D341Med (cell line): ENCODE measurements around the gene EVI5.
"Not testable (repeated sequence)": the region's sequence is repeated elsewhere in the genome, so short reads cannot be mapped to it uniquely, and the experiment has no call there.

ENCODE experiments used
- DNase-seq: peaks from one replicate; pipeline ENCODE4 v3.0.0; 2012; ENCODE audit warnings: low spot score

EVI5 gene

DNA sequence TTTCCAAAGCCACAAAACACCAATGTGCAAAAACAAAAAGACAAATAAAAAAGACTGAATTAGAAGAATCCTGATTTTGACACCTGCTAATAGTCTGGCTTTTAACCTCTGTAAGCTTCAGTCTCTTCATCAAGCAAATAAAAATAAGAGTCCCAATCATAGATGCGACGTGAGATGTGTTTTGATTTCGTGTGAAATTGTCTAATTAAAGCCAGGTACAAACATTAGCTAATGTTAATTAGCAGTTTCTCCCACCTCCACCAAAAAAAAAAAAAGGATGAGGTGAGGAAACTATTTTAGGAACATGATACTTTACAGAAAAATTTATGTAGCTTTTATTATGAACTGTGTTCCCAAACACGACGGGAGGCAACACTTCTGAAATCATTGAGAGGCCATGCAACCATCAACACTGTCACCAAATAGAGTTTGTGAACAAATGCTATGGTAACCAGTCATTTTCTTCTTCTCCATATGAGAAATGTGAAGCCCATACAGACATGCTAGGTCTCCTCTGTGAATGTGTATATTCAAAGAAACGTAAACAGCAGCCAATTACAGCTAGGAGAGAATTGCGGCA is 6.7 kb upstream of the EVI5 start:
- DNase-seq = no peak

DNA sequence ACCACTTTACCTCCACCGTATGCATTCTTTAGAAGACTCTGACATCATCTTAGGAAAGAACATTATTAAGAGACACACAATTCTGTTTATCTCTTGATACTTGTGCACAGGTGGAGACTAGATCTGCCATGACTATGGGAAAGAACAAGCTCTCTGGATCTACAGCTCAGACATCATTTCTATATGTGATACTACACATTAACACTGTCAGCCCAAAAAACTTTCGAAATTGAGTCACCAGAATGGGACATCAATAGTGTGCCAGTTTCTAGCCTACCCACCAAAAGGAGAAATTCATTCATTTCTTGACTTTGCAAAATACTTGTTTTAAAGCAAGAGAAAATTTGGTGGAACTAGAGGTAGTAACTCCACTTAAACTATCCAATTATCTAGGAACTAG is 6.0 kb upstream of the EVI5 start:
- DNase-seq = no peak

DNA sequence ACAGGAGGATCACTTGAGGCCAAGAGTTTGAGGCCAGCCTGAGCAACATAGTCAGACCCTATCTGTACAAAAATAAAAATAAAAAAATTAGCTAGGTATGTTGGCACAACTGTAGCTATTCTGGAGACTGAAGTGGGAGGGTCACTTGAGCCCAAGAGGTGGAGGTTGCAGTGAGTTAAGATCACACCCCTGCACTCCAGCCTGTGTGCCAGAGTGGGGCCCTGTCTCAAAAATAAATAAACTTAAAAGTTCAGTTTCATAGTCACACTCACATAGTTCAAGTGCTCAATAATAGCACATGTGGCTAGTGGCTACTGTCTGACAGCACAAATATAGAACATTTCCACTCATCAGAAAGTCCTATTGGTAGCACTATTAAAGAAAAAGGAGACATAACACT is 5.2 kb upstream of the EVI5 start:
- no peak for DNase-seq

DNA sequence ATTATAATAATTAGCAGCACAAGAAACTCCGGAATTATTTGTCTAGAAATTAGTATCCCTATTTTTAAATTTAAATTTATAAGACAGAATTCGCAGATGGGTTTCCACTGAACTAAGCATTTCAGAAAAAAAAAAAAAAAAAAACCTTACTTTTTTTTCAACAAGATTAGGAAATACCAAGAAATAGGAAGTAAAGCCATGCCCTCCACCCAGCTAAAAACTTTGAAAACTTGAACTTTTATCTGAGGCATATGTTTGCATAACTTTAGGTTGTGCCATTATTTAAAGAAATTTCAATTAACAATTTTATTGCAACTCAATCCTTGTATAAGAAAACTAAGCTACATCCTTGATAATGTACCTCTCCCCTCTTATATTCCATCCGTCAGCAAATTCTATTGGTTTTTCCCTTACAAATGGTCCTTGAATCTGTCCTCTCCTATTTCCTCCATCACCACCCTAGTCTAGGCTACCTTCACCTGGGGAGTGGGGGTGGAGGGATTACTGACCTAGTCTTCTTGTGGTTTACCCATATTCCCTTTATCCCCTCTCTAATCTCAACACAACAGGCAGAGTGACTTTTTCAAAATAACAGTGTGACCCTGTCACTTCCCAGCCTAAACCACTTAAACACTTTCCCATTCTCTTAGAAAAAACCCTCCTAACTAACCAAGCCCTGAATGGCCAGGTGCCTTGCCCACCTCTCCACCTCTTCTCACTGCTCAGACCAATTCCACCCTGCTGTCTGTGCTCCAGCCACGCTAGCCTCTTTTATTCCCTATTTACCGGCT is 1.4 kb upstream of the EVI5 start:
- DNase-seq = no peak

DNA sequence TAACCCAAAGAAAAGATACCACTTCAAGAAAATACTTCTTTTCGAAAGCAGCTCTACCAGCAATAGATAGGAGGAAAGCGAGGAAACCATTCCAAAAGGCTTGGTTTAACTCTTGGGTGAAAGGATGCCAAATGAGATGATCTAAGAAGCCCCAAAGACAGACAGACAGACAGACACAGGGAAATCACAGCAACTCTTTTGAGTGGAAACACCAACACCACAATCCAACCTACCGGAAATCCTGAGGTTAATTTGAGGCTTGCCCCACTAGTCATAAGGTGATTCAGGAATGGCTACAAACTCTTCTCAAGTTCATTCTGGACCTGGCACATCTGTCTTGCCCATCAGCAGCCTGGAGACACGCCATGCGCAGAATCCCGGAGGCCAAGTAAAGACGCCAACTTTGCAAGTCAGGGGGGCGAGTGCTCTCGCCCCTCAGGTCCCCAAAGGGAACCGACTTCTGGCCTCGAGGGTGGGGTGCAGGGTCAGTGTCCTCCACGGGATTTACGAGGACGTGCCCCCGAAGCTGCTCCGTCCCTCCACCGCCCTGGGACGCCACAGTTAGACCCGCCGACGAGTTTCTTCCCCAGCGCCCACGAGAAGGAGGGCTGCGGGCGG is 778 bp downstream of the EVI5 start:
- DNase-seq = no peak

DNA sequence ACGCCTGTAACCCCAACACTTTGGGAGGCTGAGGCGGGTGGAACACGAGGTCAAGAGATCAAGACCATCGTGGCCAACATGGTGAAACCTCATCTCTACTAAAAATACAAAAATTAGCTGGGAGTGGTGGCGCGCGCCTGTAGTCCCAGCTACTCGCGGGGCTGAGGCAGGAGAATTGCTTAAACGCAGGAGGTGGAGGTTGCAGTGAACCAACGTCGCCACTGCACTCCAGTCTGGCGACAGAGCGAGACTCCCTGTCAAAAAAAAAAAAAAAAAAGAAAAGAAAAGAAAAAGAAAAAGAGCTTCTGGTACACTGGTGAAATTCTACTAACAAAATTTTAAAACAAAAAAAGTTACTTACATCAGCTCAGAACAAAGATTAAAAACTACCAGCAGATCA is 1.4 kb downstream of the EVI5 start:
- DNase-seq = not testable (repeated sequence)

DNA sequence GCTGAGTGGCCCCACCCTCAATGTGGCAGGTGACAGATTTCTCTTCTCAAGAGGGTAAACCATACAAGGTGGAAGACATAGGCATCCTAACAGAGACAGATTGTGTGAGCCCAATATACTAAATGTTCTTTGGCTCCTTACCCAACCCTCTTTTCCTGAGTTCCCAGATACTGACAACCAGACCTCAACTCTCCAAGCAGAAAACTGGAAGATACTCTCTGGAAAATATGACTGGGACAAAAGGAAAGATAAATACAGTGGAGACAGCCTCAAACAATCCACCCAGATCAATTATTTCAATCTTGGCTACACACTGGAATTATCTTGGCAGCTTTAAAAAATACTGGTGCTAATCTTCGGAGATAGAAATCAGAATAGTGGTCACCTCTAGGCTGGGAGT is 6.5 kb downstream of the EVI5 start:
- DNase-seq = no peak

DNA sequence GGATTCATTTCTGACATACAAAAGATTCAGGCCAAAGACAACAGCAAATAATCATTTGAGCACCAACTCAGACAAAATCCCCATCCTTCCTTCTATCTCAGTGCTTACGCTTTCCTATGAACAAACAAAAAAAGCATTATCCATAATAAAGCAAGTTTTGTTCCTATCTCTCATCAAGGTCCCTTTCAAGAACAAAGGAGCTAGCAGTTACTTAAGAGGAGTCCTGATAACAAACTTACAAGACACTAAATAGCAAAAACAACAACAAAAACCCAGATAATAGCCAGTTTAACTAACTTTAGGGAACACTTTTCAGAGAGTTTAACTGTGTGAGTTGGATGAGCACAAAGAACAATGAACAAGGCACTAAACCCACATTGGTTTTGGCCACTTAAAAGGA is 10.5 kb downstream of the EVI5 start:
- DNase-seq = no peak

DNA sequence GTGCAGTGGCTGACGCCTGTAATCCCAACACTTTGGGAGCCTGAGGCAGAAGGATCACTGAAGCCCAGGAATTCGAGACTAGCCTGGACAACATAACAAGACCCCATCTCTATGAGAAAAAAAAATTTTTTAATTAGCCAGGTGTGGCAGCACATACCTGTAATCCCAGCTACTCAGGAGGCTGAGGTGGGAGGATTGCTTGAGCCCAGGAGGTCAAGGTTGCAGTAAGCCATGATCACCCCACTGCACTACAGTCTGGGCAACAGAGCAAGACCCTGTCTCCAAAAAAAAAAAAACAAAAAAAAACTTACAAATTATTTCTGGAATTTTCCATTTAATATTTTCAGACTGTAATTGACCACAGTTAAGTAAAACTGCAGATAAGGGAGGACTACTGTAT is 11.2 kb downstream of the EVI5 start:
- DNase-seq = not testable (repeated sequence)

DNA sequence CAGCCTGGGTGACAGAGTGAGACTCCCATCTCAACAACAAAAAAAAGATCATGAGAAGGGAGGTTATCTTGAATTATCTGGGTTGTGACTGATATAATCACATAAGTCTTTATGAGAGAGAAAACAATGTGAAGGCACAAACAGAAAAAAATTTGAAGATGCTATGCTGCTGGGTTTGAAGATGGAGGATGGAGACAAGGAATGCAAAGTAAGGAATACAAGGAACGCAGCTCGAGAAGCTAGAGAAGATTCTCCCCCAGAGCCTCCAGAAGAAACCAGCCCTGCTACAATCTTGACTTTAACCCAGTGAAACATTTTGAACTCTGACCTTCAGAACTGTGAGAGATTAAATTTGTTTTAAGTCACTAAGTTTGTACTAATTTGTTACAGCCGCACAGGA is 15.1 kb downstream of the EVI5 start:
- DNase-seq = no peak

DNA sequence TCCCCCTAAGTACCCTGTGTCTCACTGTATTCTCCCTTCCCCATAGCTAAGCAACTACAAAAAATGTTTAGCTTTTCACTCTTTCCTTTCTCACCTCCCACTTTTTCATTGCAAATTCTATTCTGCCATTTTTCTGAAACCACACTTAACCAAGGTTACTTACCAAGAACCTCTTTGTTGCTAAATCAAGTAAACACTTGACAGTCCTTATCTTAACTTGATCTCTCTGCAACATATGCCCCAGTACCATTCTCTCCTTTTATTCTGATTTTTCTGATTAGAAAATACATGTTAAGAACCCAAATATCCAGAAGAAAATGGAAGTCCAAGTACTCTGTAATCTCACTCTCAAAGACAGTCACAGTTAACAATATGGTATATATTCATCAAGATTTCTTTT is 16.0 kb downstream of the EVI5 start:
- no peak for DNase-seq

DNA sequence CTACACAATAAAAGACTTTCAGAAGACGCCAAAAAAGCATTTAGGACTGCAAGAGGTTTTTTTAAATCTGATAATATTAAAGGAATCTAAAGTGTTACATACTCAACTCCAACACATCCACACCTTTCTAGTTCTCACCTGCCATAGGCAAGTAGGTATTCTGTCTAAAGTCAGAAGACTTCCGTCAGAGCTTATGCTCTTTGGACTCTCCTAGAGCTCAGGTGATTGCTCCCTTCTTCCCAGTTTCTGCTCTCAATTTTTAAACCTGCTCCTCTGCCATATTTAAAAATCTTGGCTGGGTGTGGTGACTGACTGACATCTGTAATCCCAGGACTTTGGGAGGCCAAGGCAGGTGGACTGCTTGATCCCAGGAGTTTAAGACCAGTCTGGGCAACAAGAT is 16.6 kb downstream of the EVI5 start:
- no peak for DNase-seq

DNA sequence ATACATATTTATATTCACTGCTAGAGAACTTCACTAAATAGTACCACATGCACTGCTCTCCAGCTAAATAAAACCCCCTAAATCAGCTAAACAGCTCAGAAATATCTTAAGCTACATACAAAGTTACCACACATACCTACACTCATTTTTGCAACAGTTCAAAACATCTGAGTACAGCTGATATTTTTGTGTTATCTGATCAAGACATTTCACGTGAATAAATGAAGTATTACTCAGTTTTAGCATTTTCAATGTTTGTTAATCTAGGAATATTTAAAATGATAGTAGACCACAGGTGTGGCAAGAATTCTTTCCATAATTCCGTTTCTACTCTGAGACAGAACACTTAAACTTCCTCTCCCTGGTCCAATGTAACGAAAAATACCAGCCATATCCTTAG is 20.8 kb downstream of the EVI5 start:
- DNase-seq = no peak

DNA sequence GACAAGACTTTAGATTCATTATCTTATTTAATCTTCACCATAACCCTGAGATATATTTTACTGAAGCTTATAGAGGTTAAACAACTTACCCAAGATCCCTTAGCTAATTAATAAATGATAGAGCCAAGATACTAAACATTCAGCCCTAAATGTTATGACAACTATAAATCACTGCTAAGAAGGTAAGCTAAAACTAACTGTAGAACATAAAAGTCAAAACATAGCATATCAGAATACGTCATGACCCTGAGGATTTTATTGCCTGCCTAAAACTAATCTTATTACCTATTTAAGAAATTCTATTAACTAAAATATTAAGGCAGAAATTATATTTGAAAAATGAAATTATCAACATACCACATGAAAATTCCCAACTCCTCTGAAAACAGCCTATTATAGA is 22.6 kb downstream of the EVI5 start:
- no peak for DNase-seq

DNA sequence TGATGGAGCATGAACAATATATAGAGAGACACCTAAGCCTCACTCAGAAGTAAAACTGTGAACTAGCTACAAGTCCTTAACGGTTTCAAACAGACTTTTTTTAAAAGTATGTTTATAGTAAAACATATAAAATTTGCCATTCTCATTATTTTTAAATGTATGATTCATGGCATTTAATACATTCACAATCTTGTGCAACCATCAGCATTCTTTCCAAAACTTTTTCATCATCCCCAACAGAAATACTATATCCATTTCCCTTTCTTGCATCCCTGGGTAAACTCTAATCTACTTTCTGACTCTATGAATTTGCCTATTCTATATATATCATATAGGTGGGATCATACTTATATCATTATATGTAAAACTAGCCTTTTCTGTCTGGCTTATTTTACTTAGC is 25.5 kb downstream of the EVI5 start:
- no peak for DNase-seq

DNA sequence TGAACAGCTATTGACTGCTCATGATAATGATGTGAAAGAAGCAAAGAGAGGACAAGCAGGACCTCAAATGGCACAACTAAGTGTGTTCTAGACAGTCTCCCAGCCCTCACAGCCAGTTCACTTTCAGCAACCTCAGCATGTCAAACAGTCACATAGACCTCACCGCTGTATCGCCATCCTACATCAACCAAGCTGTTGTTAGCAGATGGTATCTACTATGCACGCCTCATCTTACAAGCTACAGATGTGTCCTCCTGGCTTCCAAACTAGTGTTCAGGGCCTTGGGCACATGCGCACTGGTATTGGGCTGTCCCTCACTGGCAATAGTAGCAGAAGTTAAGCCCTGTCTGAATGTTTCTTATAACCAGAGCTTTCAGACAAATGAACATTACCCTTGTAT is 28.4 kb downstream of the EVI5 start:
- DNase-seq = no peak

DNA sequence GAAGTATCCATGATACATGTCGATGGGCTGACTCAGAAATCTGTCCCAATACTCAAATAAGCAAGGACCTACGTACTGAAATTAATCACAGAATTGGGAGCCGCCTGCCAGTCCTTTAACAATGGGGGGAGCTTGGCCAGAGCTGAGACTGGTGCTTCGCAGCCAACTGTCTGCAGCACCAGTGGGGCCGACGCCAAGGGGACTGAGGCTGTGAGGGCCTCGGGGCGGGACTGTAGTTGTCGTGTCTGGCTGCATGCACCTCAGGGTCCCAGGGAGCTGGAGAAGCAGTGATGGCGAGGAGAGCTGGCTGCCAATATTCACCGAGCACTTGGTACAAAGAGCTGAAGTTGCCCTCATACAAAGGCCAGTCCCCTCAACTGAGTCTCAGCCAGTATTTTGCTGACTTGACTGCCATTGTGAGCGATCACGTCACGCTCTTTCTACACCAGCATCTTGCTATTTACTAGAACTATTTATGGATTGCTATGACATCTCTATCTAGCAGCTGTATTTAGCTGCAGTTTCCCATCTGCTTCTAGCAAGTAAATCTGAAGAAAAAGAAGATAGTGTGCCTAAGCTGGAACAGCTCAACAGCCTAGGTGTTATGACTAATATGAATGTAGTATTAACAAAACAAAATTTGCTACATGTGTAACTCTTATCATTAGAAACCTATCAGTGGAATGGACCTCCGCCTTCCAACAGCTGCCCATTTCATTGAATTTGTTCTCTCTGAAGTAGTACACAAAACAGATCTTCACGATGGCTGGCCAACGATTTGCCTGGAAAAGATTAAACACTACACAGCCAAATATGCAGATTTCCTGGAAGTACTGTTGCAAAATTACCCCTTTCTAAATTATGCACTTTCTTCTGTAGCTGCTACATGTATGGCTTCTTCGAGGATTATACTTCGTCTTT is 29.1 kb downstream of the EVI5 start:
- no peak for DNase-seq

DNA sequence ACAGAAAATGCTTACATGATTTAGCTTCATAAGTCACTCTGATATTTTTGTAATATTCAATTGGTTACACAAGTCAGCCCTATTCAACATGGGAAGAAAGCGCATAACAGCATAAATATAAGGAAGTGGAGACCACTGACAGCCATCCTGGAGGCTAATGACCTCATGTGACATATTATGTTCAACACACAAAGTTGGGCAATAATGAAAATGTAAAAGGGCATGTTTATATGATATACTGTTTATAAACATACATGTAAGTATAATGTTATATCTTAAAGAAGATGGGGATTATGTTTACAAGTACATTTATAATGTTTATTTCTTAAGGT is 30.2 kb downstream of the EVI5 start:
- DNase-seq = no peak

DNA sequence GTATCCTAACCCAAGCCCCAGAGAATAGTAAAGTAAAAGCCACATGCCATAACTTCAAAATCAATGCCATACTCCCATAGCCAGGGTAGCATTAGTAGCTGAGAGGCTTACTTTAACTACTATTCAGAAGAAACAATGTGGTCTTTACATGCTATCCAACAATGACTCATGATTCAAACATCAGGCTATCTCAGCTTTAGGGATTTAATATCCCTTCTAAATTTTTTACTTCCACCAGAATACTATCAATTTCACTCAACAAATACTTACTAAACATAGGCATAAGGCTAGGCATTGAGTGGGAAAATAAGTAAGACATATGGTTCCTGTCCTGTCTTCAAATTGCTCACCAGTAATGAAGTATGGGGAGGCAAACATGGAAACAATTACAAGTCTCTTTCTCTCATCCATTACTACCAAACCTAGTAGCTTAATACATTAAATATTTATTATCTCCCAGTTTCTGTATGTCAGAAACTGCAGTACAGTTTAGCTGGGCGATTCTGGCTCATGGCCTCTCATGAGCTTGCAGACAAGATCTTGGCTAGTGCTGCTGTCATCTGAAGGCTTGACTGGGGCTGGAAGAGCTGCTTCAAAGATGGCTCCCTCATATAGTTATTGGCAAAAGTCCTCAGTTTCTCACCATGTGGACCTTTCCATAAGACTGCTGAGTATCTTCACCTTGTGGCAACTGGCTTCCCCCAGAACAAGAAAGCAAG is 30.7 kb downstream of the EVI5 start:
- DNase-seq = no peak

DNA sequence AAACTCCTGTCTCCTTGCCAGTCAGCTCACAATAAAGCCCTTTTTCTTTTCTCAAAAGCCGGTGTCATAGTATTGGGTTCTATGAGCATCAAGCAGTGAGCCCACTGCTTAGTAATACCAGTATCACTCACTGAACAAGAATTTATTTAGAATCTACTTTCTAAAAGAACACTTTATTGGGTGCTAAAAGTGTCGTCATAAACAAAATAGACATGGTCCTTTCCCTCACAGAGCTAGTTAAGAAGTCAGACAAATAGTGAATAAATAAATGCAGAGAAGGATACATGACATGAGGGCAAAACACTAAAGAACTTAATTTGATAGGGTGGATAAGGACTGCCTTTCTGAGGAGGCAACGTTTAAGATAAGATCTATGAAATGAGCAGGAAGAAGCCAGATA is 32.2 kb downstream of the EVI5 start:
- no peak for DNase-seq

DNA sequence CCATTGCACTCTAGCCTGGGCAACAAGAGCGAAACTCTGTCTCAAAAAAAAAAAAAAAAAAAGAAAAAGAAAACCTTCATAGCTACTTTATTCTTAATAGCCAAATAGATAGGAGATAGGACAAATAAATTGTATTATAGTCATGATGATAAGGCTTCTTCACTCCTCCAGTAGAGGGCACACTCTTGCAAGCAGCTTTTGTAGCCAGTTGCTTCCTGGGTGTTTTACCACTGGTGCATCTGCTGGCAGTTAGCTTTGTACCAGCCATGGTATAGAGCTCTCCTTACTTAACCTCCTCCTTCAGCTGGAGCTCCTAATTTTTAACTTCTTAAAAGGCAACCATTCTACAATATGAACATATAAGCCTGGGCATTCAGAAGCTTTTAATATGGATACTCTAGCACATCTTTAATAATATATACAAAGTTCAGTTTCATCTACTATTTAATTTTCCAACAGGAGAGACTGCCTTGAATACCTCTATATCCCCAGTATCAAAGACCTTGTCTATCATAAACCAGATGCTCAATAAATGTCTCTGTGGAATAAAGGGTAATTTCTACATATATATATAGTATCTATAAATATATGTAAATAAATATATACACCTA is 35.8 kb downstream of the EVI5 start:
- DNase-seq = peak; percentile 71

DNA sequence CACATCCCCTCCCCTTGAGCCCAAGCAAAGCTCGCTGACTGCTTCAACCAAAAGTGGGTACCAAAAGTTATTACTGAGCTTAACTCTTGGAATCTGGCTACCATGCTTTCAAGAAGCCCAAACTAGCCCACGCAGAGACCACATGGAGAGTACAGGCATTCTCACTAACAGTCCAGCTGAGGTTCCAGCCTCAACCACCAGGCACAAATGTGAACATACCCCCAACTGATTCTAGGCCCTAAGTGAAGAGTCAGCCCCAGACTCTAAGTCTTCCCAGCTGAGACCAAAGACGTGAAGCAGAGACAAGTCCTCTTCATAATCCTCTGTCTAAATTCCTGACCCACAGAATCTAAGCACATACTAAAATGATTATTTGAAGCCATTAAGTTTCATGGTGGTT is 36.8 kb downstream of the EVI5 start:
- DNase-seq = no peak
